ENCODE measurements around the gene TDRD3.

GRCh38 chr13:60501236-60501635 is 104.2 kb downstream of the TDRD3 start:
- TF ChIP-seq POLR2A (IDR thresholded peaks at IDR 0.05) (no peak), CTCF (IDR thresholded peaks at IDR 0.05) (no peak)
